ENCODE data around the gene PTDSS2. TPM values are rescaled to one million over a fixed set of nuclear protein-coding genes. Genes with fewer than 3 reads are reported as not detected.

The PTDSS2 gene
- total RNA-seq, 4 donors from 2014 or later: 33.0 to 45.2 (median 39.0) TPM

- peak; percentile 14 for DNase-seq (ENCODE audit: low spot score)
- TF ChIP-seq CTCF (IDR thresholded peaks at IDR 0.05): no peak
- ATAC-seq (ENCODE audit: low FRiP score): peak; percentile 26
Observed at GRCh38 chr11:416051-416756, 33.9 kb upstream of the PTDSS2 start.

- DNase-seq (ENCODE audit: low spot score) (peak; percentile 19), ATAC-seq (ENCODE audit: low FRiP score) (no peak)
- no peak for TF ChIP-seq CTCF (IDR thresholded peaks at IDR 0.05)
Observed at GRCh38 chr11:416757-417621, 33.1 kb upstream of the PTDSS2 start.

GRCh38 chr11:417652-418342 is 32.3 kb upstream of the PTDSS2 start:
- ATAC-seq (ENCODE audit: low FRiP score) (no peak), DNase-seq (ENCODE audit: low spot score) (peak; percentile 17)
- no peak for TF ChIP-seq CTCF (IDR thresholded peaks at IDR 0.05)

GRCh38 chr11:418343-419247 is 31.5 kb upstream of the PTDSS2 start:
- TF ChIP-seq CTCF (IDR thresholded peaks at IDR 0.05): no peak
- no peak for ATAC-seq (ENCODE audit: low FRiP score)
- DNase-seq (ENCODE audit: low spot score): no peak

GRCh38 chr11:419248-420005 is 30.7 kb upstream of the PTDSS2 start:
- DNase-seq (ENCODE audit: low spot score) (peak; percentile 1), ATAC-seq (ENCODE audit: low FRiP score) (no peak)
- TF ChIP-seq CTCF (IDR thresholded peaks at IDR 0.05): no peak
